ENCODE measurements around the gene TNS4. TPM values are rescaled to one million over a fixed set of nuclear protein-coding genes. Genes with fewer than 3 reads are reported as not detected.

Gene TNS4
- total RNA-seq, 1 experiment from 2014 or later = 0.59 TPM

- Mint-ChIP-seq H3K36me3 (ENCODE audit: insufficient read depth in 1 of 3, low read depth in 3 of 3) (peaks cover 0 to 2% (median 0%) of the 10 kb centered on the region in 3 experiments; a peak in 1 of 7 replicates), H3K27ac (peak overlapping the region in 2 of 3 experiments; percentile 18 to 32; a peak in 2 of 7 replicates)
Observed at GRCh38 chr17:40496634-40497420, 4.6 kb downstream of the TNS4 start.

More at GRCh38 chr17:40496634-40497420, 4.6 kb downstream of the TNS4 start:
- Histone ChIP-seq H2BK12ac (ENCODE audit: insufficient read length, low read depth, low read length) (no peak overlapping the region), H2AK5ac (ENCODE audit: insufficient read length, low read length) (no peak overlapping the region), H4K5ac (ENCODE audit: insufficient read length, low read depth, low read length) (no peak overlapping the region), H2BK15ac (ENCODE audit: low read depth, low read length) (no peak overlapping the region), H4K20me1 (ENCODE audit: control insufficient read depth, insufficient read depth, insufficient read length) (no peaks in the 10 kb centered on the region), H3K23me2 (ENCODE audit: insufficient read length, low read depth, low read length, poor library complexity, severe bottlenecking) (no peaks in the 10 kb centered on the region), H3K18ac (ENCODE audit: insufficient read length, low read depth, low read length) (no peak overlapping the region), H2BK20ac (ENCODE audit: low read depth, low read length, poor library complexity, severe bottlenecking) (no peak overlapping the region), H3K27me3 (ENCODE audit: insufficient read depth, low read length) (no peaks in the 10 kb centered on the region), H4K91ac (ENCODE audit: insufficient read length, low read depth, low read length) (no peak overlapping the region), H3K4me1 (ENCODE audit: insufficient read depth, low read length) (peaks cover 9% of the 10 kb centered on the region; the same call in 1 of the 2 replicates), H3K14ac (ENCODE audit: insufficient read depth, low read length) (no peak overlapping the region), H3K9ac (ENCODE audit: extremely low read depth, insufficient read length, low read length) (no peak overlapping the region), H3K9me3 (ENCODE audit: control insufficient read depth, low read depth, low read length) (no peaks in the 10 kb centered on the region), H3K79me2 (ENCODE audit: insufficient read depth, low read length) (no peaks in the 10 kb centered on the region), H3K23ac (ENCODE audit: insufficient read length, low read depth, low read length) (no peak overlapping the region), H2AFZ (ENCODE audit: low read length) (no peak overlapping the region), H3K56ac (ENCODE audit: insufficient read length, low read depth, low read length) (no peak overlapping the region), H3K4me2 (ENCODE audit: insufficient read depth, insufficient read length, low read length) (no peak overlapping the region), H3K27ac (ENCODE audit: insufficient read length, low read depth, low read length) (no peak overlapping the region), H3T11ph (ENCODE audit: low read length) (no peak overlapping the region), H2BK120ac (ENCODE audit: low read depth, low read length, poor library complexity, severe bottlenecking) (no peak overlapping the region), H4K8ac (replicated peaks; ENCODE audit: insufficient read length, low read depth, low read length) (no peak overlapping the region), H3K79me1 (ENCODE audit: insufficient read depth, low read depth, low read length, poor library complexity, severe bottlenecking) (no peaks in the 10 kb centered on the region), H3K4ac (ENCODE audit: low read depth, low read length) (no peak overlapping the region), H2BK5ac (ENCODE audit: insufficient read length, low read length) (no peak overlapping the region)
- no peak for DNase-seq
- H3K4me3 Mint-ChIP-seq = no peak overlapping the region; a peak in 1 of 5 replicates
- no peaks in the 10 kb centered on the region; a peak in 1 of 5 replicates for H3K9me3 Mint-ChIP-seq
- TF ChIP-seq CTCF (conservative IDR thresholded peaks at IDR 0.05) = no peak
- H3K4me1 Mint-ChIP-seq = peaks cover 32 to 42% of the 10 kb centered on the region in 2 experiments
- peaks cover 12% of the 10 kb centered on the region for H3K27me3 Mint-ChIP-seq (ENCODE audit: low read depth)
- no CpG with 5 or more reads among the region's 9 CpGs for WGBS (ENCODE audit: extremely low coverage, insufficient read length, low lambda C conversion rate)
